ENCODE data around the gene ADAMTS14. TPM values are rescaled to one million over a fixed set of nuclear protein-coding genes. Genes with fewer than 3 reads are reported as not detected.

Gene ADAMTS14
- total RNA-seq, 2 donors from 2014 or later: 0.53 to 0.81 TPM

DNA sequence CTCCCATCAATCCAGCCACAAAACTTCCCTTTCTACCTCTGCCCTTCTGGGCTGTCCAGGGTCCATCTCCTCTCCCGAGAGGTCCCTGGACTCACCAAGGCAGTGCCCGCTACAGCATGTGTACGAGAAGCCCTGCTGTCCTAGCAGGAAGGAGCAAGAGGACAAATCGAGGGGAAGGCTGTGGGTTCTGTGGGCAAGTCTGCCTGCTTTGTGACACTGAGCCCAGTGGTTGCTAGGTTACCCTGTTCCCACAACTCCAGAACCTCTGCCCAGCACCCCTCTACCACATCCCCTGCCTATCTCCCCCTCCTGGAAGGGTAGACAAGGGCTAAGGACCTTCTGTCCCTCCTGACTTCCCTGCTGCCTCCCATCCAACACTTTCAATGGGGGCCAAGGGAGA lies 112.9 kb downstream of the ADAMTS14 start, which contains the start of gene TBATA:
Gene TBATA, minus strand, starts transcription at position 188 of the 400 bp plus-strand sequence. CDS start 1,998 bp downstream, outside the sequence.
- DNase-seq (no peak), ATAC-seq (no peak)
- intact Hi-C loops (cut with DNase I): no loop called here

DNA sequence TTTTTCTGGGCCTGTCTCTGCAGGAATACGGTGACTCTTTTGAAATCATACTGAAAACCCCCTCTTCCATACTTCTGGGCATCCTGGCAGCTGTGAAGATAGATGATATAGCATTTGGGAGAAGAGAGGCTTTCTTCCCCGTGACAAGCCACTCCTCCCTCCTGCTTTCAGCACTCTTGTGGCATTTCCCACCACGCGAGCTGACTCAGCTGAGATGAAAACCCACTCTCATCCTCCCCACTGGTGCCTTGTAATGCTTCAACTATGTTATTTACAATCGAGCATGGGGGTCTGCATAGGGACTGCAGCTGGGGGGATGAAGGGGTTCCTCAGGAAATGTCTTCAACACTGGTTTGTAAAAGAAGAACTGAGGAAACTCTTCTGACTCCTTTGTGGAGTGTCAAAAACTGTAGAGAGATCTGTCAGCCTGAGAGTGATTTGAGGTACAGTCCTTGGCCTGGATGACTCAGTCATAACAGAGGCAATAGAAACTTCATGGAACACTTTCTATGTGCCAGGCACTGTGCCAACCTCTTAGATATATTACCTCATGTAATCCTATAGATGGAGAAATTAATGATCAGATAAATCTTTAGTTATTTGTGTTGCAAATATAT lies 114.6 kb downstream of the ADAMTS14 start:
- no peak for ATAC-seq
- intact Hi-C loops (cut with DNase I): no loop called here
- no peak for DNase-seq

DNA sequence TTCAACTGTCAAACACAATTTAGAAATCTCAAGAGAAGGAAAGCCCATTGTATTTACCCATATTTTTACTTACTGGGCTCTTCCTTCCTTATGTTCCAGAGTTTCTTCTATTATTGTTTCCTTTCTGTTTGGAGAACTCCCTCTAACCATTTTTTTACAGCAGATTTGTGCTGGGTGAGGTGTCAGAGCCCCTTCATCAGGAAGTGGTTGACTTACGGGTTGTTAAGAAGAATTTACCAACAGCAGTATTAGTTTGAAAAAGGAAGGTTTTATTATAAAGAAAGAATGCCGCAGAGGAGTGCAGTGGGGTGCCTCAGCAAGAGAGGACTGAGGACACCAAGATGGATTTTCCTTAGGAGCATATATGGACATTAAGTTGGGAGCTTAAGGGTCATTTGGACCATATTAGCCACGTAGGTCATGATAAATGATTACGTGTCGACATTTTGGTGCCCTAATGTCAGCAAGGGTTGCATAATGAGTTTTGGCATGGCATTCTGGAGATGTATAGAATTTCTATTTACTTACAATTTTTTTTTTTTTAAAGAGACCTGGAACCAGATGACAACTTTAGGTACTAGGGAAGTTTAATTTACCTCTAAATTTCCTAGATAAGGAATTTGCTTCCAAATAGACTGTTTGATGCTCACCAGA lies 119.2 kb downstream of the ADAMTS14 start:
- DNase-seq: no peak
- no peak for ATAC-seq
- intact Hi-C loops (cut with DNase I): no loop called here

DNA sequence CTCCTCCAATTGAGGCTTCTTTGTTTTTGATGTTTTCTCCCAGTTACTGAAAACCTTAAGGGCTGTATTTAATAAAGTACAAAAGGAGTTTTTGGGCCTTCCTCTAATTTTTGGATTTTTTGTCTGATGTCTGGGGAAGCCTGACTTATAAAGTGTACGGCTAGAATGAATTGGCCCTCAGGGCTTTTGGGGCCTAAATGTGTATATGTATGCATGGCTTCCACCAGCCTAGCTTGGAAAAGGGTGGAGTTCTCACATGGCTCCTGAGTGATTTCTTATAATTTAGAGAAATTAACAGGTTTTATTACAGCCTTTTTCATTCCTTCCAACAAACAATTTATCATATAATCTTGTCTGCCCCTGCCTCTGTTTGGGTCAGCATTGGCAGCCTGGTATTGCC lies 123.3 kb downstream of the ADAMTS14 start:
- ATAC-seq: no peak
- DNase-seq: no peak
- intact Hi-C loops (cut with DNase I): no loop called here

DNA sequence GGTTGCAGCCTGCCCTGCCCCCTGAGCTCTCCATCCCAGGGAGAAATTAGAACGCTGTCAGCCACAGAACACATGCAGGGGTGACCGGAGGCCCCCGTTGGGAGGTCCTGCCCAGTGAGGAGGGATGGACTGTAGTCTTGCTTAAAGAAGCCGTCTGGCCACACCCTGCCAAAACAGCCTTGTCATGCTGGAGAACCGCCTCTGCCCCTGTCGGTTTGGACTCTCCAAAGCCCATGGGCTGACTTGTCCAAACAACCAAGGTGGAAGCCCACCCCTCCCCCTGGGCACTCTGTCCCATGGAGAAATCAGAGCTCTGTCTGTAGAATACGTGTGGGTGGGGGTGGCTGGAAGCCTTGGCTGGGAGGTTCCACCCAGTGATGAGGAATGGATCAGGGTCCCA lies 125.5 kb downstream of the ADAMTS14 start:
- intact Hi-C loops (cut with DNase I): no loop called here
- no peak for ATAC-seq
- DNase-seq: no peak

DNA sequence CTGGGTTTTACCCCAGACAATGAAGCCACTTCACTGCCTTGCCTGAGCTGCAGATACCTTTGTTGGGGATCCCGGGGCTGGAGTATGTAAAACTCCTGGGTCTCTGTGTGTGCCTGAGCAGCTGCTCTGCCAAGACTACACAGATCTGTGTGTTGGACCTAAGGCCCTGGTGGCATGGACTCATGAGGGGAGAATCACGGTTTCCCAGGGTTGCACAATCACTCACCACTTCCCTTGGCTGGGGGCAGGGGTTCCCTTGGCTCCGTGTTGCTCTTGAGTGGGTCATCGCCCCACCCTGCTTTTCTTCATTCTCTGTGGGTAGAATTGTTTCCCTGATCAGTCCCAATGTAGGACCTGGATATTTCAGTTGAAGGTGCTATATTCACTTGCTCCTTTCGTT lies 126.8 kb downstream of the ADAMTS14 start:
- intact Hi-C loops (cut with DNase I): no loop called here
- DNase-seq (no peak), ATAC-seq (no peak)

DNA sequence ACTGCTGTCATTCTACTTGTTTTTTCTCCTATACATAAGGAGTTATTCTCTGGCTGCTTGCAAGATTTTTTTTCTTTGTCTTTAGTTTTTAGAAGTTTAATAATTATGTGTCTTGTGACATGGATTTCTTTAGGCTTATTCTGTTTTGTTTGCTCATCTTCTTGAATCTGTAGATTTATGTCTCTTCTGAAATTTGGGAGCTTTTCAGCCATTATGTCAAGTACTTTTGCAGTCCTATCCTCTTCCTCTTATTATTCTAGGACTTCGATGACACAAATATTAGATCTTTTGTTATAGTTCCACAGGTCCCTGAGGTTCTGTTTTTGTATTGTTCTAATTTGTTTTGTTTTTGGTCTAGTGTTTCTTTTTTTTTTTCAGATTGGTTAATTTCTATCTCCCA lies 129.5 kb downstream of the ADAMTS14 start:
- DNase-seq (no peak), ATAC-seq (no peak)
- intact Hi-C loops (cut with DNase I): no loop called here

DNA sequence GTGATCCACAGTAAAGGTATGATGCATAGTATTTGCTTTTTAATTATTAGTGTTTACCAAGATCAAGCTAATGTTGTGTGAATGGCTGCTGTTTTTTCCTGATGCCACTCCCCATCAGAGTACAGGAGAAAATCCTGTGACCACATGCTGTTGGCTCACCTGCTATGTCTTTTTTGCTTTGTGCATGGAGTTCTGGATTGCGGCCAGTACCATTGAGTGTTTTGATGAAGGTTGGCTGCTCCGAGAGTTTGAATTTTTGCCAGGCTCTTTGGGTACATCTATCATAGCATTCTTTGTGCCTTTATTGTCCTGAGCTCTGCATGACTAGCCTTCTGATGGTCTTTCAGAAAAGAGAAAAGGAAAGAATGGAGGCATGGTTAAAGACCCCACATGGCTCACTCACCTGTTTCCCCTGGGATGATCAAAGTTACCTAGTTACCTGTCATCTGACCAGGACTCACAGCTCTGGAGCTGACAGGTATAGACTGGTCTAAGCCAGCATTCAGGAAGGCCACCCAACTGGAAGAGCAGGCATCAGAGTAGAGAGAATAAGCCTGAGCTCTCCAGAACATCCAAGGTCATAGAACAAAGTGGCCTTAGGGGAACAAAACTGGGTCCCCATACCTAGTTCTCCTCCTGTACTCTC lies 131.6 kb downstream of the ADAMTS14 start:
- intact Hi-C loops (cut with DNase I): no loop called here
- ATAC-seq: no peak
- DNase-seq: no peak

DNA sequence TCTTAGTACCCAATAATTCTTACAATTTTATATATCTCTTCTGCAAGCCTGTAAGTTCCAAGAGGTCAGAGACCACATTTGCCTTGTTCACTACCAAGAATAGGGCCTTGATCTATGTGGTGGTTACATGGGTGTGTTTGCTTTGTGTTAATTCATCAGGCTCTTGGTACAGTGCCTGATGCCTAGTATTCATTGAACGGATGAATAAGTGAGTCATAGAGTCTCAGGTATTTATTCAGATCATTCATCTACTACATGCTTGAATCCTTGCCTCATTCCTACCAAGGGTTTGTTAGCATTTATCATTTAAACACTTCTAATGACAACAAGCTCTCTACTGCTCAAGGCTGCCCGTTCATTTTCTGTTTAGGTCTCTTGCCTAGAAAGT lies 132.1 kb downstream of the ADAMTS14 start:
- ATAC-seq (no peak), DNase-seq (no peak)
- intact Hi-C loops (cut with DNase I): no loop called here

DNA sequence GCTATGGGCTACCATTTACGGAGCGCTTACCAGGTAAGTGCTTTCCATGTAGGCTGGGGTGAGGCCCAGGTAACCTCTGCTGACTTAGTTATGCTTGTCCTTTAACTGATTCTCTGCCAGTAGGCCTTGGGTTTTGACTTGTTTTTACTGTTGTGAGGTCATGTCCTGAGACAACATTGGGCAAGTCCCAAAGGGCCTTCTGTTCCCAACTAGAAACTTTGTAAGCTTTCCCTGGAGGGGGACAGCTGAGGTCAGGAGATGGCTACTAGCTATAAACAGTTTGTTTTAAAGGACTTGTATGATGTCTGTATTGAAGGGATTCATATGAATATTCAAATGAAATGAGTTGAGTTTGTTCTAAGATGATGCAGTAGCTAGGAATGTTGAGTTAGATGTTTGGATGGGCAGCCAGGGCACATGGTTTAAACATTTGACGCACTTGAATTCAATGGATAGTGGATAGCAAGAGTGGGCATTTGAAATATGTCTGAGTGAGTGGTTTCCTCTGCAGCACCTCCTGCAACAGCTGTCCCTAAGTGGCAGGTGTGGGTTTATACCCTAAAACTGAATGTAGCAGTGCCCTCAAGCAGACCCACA lies 133.4 kb downstream of the ADAMTS14 start:
- intact Hi-C loops (cut with DNase I): no loop called here
- ATAC-seq (peak in 1 of 2 donors; percentile 41), DNase-seq (no peak)

DNA sequence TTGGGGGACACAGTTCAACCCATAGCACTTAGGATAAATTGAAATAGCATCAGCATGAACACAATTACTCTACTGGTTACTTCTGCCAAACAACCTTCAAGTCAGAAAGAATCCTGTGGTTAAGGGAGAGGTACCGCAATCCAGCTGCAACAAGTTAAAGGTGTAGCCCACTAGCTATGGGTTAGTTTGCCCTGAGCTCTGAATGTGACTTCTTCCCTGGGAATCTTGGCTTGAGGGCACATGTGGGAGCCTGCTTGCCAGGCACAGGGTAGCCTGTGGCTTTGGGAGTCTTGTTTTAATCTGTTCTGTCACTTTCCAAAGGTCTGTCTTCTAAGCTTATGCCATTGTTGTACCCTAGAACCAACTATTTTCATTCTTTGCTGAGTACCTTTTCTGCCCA lies 134.5 kb downstream of the ADAMTS14 start:
- no peak for DNase-seq
- no peak for ATAC-seq
- intact Hi-C loops (cut with DNase I): no loop called here

DNA sequence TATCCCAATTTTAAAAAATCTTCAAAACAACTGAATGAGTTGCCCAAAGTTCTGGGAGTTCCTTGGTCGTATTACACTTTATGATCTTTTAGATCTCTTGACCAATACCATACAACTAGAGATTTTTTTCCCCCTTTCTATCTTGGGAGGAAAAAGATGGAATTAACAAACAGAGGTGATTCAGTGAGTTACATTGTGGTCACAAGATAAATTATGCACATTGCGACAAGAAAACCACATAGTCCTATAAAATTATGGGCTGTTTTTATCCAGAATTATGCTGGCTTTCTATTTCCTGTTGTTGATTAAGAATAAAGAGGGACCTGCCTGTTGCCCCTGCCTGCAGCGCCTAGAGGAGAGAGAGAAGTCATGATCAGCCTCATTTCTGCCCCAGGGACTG lies 135.2 kb downstream of the ADAMTS14 start:
- DNase-seq: no peak
- ATAC-seq: no peak
- intact Hi-C loops (cut with DNase I): no loop called here

DNA sequence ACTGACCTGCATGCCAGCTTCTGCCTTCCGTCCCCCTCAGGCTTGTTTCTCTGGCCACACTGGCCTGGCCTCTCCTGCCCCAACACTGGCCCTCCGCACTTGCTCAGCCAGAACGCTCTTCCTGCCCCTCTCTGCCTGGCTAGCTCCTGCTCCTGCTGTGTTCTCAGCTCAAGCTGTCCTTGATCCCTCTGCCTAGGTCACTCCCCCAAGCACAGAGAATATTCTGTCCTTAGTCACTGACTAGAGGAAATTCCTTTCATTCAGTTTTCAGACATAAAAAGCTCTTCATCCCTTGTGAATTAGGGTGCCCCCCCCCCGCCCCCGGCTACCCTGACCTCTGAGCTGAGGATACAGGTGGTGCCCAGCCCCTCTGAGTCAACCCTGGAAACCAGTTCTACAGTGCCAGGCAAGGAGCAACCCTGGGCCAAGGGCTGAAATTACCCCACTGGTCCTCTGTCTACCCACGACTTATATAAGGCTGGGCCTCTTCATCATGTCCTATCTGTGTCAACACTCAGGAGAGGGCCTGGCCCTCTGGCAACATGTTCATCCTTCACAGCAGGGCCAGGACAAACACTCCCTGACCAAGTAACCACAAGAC lies 136.8 kb downstream of the ADAMTS14 start:
- no peak for ATAC-seq
- DNase-seq: no peak
- intact Hi-C loops (cut with DNase I): no loop called here

DNA sequence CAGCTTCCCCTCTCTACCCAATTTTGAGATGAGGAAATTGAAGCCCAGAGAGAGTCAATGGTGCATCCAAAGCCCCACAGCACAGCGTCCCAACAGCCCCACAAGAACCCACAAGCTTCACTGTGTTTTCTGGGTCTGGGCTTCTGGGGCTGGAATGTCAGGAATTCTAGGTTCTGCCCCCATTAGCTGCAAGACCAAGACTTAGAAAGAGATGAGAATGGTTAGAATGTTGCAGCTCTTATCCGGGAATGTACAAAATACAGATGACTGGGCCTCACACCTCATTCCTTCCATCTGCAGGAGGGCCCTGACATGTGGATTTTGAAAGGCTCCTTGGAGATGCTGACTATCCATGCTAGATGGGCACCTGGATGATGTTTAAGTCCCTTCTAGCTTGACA lies 137.4 kb downstream of the ADAMTS14 start:
- intact Hi-C loops (cut with DNase I): no loop called here
- ATAC-seq (no peak), DNase-seq (no peak)

DNA sequence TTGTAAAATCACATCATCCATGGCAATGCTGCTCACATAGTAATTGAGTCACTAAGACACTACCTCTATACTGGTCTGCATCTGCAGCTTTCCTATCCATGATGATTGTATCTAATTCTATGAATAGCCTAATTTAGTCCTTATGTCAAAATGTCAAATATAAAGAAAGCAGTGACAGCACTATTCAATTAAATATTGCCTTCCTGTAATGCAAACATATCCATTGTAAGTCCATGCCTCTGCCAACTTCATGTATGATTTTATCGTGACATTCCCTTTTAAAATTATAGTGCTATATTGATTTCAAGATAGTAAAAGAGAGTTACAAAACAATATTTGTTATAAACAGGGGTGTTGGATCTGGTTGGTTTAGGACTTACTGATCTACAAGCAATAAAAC lies 138.7 kb downstream of the ADAMTS14 start:
- intact Hi-C loops (cut with DNase I): no loop called here
- DNase-seq (no peak), ATAC-seq (no peak)

DNA sequence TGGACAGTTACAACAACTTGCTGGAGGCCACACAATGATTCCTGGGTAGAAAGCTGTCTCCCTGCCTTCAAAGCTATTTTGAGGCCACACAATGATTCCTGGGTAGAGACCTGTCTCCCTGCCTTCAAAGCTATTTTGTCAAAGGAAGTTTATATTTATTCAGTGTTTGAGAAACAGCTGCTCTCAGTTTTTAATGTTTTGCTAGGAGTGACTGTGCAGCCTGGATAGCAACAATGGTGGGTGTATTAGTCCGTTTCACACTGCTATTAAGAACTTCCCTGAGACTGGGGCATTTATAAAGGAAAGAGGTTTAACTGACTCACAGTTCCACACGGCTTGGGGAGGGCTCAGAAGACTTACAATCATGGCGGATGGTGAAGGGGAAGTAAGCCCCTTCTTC lies 139.6 kb downstream of the ADAMTS14 start:
- DNase-seq: no peak
- intact Hi-C loops (cut with DNase I): no loop called here
- ATAC-seq: no peak
